Measurements from ENCODE around the gene TSPYL1.

- TF ChIP-seq POLR2A (IDR thresholded peaks at IDR 0.05) (no peak), CTCF (IDR thresholded peaks at IDR 0.05) (no peak)
Observed at GRCh38 chr6:116280933-116281316, 1.2 kb upstream of the TSPYL1 start.

Data from right lobe of liver (tissue), 4 donors.